ENCODE measurements around the gene ZEB1.

Gene ZEB1

GRCh38 chr10:31350891-31351290 lies 31.9 kb downstream of the ZEB1 start (continued):
- no peak for TF ChIP-seq PRDM10 (tag by site-specific recombination; IDR thresholded peaks at IDR 0.05)
- no peak for TF ChIP-seq ZNF544 (tag by site-specific recombination; IDR thresholded peaks at IDR 0.05)
- TF ChIP-seq ELK4 (IDR thresholded peaks at IDR 0.05; ENCODE audit: borderline replicate concordance, low read depth, low read length): no peak
- no peak for TF ChIP-seq ZNF76 (tag by site-specific recombination; IDR thresholded peaks at IDR 0.05; ENCODE audit: borderline replicate concordance, low read depth)
- TF ChIP-seq ZNF221 (tag by site-specific recombination; IDR thresholded peaks at IDR 0.05; ENCODE audit: borderline replicate concordance): no peak
- no peak for TF ChIP-seq ZBTB20 (tag by site-specific recombination; IDR thresholded peaks at IDR 0.05)
- TF ChIP-seq KLF9 (tag by site-specific recombination; IDR thresholded peaks at IDR 0.05; ENCODE audit: low read depth): no peak
- no peak for TF ChIP-seq ZNF626 (tag by site-specific recombination; IDR thresholded peaks at IDR 0.05)

GRCh38 chr10:31352436-31353226 lies 33.6 kb downstream of the ZEB1 start:
- H3K9me3 ChIP-seq (ENCODE audit: control insufficient read depth, insufficient read depth, low read depth, low read length): no peaks in the 10 kb centered on the region
- POLR2A ChIA-PET: no interaction called here
- no peak overlapping the region for H3K27ac ChIP-seq (ENCODE audit: extremely low read depth, low read depth, low read length)
- H3K4me3 ChIP-seq (ENCODE audit: low read depth, low read length): no peak overlapping the region
- no peaks in the 10 kb centered on the region for H3K36me3 ChIP-seq (ENCODE audit: control insufficient read depth in 2 of 2, insufficient read depth in 1 of 2, low read length in 2 of 2)
- H3K4me1 ChIP-seq (ENCODE audit: control insufficient read depth, insufficient read depth, low read length): peaks cover 8% of the 10 kb centered on the region
- CTCF ChIA-PET: no interaction called here
- TF ChIP-seq ZNF513 (tag by site-specific recombination; IDR thresholded peaks at IDR 0.05) (no peak), ZNF776 (tag by site-specific recombination; IDR thresholded peaks at IDR 0.05; ENCODE audit: borderline replicate concordance) (no peak), ZFHX2 (tag by site-specific recombination; conservative IDR thresholded peaks at IDR 0.05) (no peak), SALL2 (tag by site-specific recombination; IDR thresholded peaks at IDR 0.05; ENCODE audit: borderline replicate concordance) (no peak), ZNF548 (tag by site-specific recombination; IDR thresholded peaks at IDR 0.05) (no peak), ZNF366 (tag by site-specific recombination; conservative IDR thresholded peaks at IDR 0.05) (no peak), ZNF549 (tag by site-specific recombination; IDR thresholded peaks at IDR 0.05) (no peak), ZNF654 (tag by site-specific recombination; IDR thresholded peaks at IDR 0.05; ENCODE audit: low read depth) (no peak), SP7 (tag by site-specific recombination; IDR thresholded peaks at IDR 0.05) (no peak)

GRCh38 chr10:31353574-31353973 lies 34.6 kb downstream of the ZEB1 start:
- no peaks in the 10 kb centered on the region for H3K9me3 ChIP-seq (ENCODE audit: control insufficient read depth, insufficient read depth, low read depth, low read length)
- H3K27ac ChIP-seq (ENCODE audit: extremely low read depth, low read depth, low read length): no peak overlapping the region
- no peak overlapping the region for H3K4me3 ChIP-seq (ENCODE audit: low read depth, low read length)
- no peaks in the 10 kb centered on the region for H3K36me3 ChIP-seq (ENCODE audit: control insufficient read depth in 2 of 2, insufficient read depth in 1 of 2, low read length in 2 of 2)
- ChIA-PET CTCF (no interaction called here), POLR2A (no interaction called here)
- H3K4me1 ChIP-seq (ENCODE audit: control insufficient read depth, insufficient read depth, low read length): peaks cover 6% of the 10 kb centered on the region; the same call in 1 of the 2 replicates
- TF ChIP-seq PRDM6 (tag by site-specific recombination; IDR thresholded peaks at IDR 0.05) (0 out of 2 replicates have a peak, but pooled peaks have one; percentile 18), ZNF202 (tag by site-specific recombination; IDR thresholded peaks at IDR 0.05; ENCODE audit: borderline replicate concordance) (no peak)

Data from HEK293 (cell line).